Epidermal melanocyte (primary cell): Measurements from ENCODE around the gene TNRC6B.
"Not testable (repeated sequence)": the region's sequence is repeated elsewhere in the genome, so short reads cannot be mapped to it uniquely, and the experiment has no call there.

Experiments
- DNase-seq: peaks from one replicate; pipeline ENCODE4 v3.0.0; 2011; ENCODE audit warnings: low spot score; ENCODE audit not compliant: insufficient read length

TNRC6B gene

GRCh38 chr22:40211476-40212054 is 33.8 kb downstream of the TNRC6B start:
- no peak for DNase-seq

- DNase-seq: no peak
These were observed 34.4 kb downstream of the TNRC6B start for GRCh38 chr22:40212121-40212520.

- DNase-seq: no peak
These were observed 35.8 kb downstream of the TNRC6B start for GRCh38 chr22:40213478-40213877.

GRCh38 chr22:40215266-40215665 is 37.5 kb downstream of the TNRC6B start:
- no peak for DNase-seq

- DNase-seq: no peak
These were observed 38.5 kb downstream of the TNRC6B start for GRCh38 chr22:40216041-40216756.

GRCh38 chr22:40218152-40218551 is 40.4 kb downstream of the TNRC6B start:
- DNase-seq: no peak

GRCh38 chr22:40218723-40219294 is 41.1 kb downstream of the TNRC6B start:
- no peak for DNase-seq

GRCh38 chr22:40220316-40221054 is 42.8 kb downstream of the TNRC6B start:
- no peak for DNase-seq

- DNase-seq: no peak
These were observed 43.3 kb downstream of the TNRC6B start for GRCh38 chr22:40221055-40221414.

GRCh38 chr22:40222979-40223378 is 45.3 kb downstream of the TNRC6B start:
- not testable (repeated sequence) for DNase-seq

GRCh38 chr22:40224702-40225101 is 47.0 kb downstream of the TNRC6B start:
- DNase-seq: no peak

- no peak for DNase-seq
These were observed 48.9 kb downstream of the TNRC6B start for GRCh38 chr22:40226620-40227019.

- no peak for DNase-seq
These were observed 54.0 kb downstream of the TNRC6B start for GRCh38 chr22:40231618-40232313.

- DNase-seq: no peak
These were observed 54.9 kb downstream of the TNRC6B start for GRCh38 chr22:40232624-40233023.

GRCh38 chr22:40233886-40234285 is 56.2 kb downstream of the TNRC6B start:
- no peak for DNase-seq

- DNase-seq: no peak
These were observed 56.9 kb downstream of the TNRC6B start for GRCh38 chr22:40234658-40235057.

GRCh38 chr22:40235308-40235707 is 57.6 kb downstream of the TNRC6B start:
- no peak for DNase-seq

GRCh38 chr22:40236131-40236665 is 58.5 kb downstream of the TNRC6B start:
- no peak for DNase-seq

- no peak for DNase-seq
These were observed 59.5 kb downstream of the TNRC6B start for GRCh38 chr22:40237241-40237640.

GRCh38 chr22:40237788-40238424 is 60.2 kb downstream of the TNRC6B start:
- DNase-seq: no peak
